Measurements from ENCODE around the gene KIF13A.
"Not testable (repeated sequence)": the region's sequence is repeated elsewhere in the genome, so short reads cannot be mapped to it uniquely, and the experiment has no call there.

Gene KIF13A

GRCh38 chr6:17998442-17998841, 11.0 kb upstream of the KIF13A start:
- DNase-seq (ENCODE audit: low read depth, low spot score), result no peak

- DNase-seq (ENCODE audit: low read depth, low spot score), result no peak
These were observed 10.6 kb upstream of the KIF13A start for GRCh38 chr6:17998003-17998402.

DNA sequence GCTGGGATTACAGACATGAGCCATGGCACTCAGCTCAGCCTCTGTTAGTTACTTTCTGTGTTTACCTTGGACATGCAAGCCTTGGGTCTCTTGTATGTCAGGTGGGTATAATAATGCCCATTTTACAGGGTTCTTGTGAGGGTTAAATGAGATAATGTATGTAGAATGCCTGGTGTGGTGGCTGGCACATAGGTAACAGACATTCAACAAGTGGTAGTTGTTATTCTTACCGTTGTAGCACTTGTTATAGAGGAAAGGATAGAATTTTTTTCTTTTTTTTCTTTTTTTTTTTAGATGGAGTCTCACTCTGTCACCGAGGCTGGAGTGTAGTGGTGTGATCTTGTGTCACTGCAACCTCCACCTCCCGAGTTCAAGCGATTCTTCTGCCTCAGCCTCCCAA, 8.0 kb upstream of the KIF13A start:
- DNase-seq (ENCODE audit: low read depth, low spot score), result no peak

GRCh38 chr6:17994019-17994418, 6.6 kb upstream of the KIF13A start:
- no peak for DNase-seq (ENCODE audit: low read depth, low spot score)

DNA sequence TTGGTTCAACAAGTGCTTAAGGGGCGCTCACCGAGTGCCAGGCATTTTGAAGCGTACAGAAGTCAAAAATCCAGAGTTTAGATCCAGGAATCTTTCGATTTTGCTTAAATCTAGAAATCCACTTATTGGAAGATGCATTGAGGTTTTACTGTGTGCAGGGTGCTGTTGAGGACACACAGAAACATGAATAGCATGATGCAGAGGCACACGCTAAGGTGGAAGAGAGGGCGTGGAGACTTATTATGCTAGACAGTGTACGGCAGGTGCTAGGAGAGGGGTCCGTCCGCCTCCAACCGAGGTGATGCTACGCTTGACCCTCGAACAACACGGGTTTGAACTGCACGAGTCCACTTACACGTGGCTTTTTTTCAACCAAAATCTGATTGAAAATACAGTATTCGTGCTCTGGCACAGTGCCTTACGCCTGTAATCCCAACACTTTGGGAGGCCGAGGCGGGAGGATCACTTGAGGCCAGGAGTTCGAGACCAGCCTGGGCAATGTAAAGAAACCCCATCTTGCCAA, 1.0 kb upstream of the KIF13A start:
- DNase-seq (ENCODE audit: low read depth, low spot score), result no peak

- DNase-seq (ENCODE audit: low read depth, low spot score), result no peak
These were observed 424 bp upstream of the KIF13A start for GRCh38 chr6:17987697-17988421.

- DNase-seq (ENCODE audit: low read depth, low spot score), result no peak
These were observed 584 bp downstream of the KIF13A start for GRCh38 chr6:17986656-17987446.

DNA sequence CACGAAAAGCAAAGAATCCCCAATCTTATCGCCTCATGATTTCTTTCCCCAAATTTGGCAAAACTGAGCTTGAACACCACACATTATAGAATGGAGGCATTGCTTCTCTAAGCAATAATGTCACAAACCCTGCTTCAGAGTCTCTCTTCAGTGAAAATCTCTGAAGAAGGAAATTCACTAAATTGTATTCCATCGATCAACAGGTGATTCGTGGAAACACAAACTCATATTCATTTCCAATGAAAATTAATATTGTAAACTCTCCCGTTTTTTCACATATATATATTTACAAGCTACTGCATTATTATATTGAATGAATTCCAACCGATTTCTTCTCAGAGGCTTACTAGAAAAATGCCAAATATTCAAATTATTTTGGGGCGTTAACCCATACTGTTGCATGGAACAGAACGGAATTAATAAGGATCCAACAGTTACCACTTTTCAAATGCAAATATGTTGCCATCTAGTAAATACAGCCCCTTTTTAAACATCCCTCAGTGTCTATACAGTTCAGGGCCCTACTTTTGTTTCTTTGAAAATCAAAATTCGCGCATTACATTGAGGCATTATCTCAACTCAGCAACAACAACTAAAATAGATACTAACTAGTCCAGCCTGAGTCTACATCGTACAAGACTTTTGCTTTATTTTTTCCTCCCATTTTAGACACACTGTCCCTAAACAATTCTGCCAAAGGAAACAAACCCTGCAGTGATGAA, 1.3 kb downstream of the KIF13A start:
- no peak for DNase-seq (ENCODE audit: low read depth, low spot score)

DNA sequence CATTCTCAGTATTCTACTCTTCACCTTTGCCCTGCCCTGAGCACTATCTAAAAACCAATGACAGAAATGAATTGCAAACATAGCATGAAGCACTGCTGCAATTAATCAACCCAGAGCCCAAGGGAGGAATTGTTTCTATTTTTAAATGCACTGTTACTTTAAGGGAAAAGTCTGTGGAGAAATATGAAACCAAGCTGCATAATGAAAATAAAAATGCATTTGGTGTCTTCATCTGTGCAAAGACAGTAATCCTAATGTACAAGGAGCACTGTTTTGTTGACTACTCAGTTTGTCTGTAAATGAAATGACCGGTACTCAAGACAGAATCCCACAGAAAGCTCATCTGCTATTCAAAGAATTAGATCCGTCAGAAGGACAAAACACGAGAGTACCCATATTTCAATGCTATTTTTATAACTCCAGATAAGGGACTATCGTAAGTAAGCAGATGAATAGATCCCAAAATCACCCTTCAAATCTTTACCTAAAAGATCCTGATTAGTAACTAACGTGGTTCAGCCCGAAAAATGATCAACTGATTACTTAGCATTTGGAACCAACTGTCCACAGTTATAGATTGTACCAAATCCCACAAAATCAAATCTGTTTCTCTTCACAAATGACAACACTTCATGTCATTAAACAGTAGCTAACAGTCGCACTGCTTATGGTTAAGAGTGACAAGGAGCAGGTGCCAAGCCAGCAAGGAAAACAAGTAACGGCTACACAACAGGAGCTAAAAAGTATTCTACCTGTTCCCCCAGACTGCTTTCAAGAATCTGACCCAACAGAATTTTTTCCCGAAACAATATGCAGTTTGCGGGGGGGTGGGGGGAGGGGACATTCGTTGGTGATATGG, 2.4 kb downstream of the KIF13A start:
- DNase-seq (ENCODE audit: low read depth, low spot score), result no peak

- no peak for DNase-seq (ENCODE audit: low read depth, low spot score)
These were observed 3.0 kb downstream of the KIF13A start for GRCh38 chr6:17984399-17984798.

- DNase-seq (ENCODE audit: low read depth, low spot score), result no peak
These were observed 3.7 kb downstream of the KIF13A start for GRCh38 chr6:17983730-17984129.

DNA sequence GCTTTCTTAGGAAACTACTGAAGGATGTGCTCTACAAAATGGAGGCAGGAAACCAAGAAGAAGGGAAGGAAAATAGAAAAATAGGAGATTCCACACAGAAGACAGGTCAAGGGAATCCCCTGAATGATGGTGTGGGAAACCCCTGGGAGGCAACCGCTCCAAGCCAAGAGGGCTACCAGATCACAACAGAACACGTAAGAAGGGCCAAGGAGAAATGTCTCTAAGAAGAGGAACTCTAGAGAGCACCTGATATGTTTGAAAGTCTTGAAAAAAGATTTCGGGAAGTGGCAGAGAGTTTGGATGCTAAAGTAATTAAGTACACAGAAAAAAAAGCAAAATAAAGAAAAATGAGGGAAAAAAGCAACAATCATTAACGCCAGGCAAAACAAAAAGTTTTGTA, 7.1 kb downstream of the KIF13A start:
- no peak for DNase-seq (ENCODE audit: low read depth, low spot score)

DNA sequence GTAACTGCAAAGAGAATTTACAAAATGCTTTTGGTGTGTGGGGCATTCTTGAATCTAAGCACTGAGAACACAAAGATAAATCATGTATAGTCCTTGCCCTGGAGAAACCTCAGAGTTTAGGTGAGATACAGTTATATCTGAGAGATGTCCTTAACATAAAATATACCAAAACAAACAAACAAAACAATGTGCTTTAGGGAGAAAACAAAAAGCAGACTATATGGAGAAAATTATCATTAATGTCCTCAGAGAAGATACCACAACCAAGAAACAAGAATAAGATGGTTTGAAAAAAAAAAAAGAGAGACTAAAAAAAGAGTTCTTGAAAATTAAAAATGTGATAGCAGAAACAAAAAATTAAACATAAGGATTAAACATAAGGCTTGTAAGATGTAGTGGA, 8.0 kb downstream of the KIF13A start:
- DNase-seq (ENCODE audit: low read depth, low spot score), result no peak

GRCh38 chr6:17976258-17976657, 11.2 kb downstream of the KIF13A start:
- not testable (repeated sequence) for DNase-seq (ENCODE audit: low read depth, low spot score)

GRCh38 chr6:17974570-17975368, 12.7 kb downstream of the KIF13A start:
- DNase-seq (ENCODE audit: low read depth, low spot score), result no peak

DNA sequence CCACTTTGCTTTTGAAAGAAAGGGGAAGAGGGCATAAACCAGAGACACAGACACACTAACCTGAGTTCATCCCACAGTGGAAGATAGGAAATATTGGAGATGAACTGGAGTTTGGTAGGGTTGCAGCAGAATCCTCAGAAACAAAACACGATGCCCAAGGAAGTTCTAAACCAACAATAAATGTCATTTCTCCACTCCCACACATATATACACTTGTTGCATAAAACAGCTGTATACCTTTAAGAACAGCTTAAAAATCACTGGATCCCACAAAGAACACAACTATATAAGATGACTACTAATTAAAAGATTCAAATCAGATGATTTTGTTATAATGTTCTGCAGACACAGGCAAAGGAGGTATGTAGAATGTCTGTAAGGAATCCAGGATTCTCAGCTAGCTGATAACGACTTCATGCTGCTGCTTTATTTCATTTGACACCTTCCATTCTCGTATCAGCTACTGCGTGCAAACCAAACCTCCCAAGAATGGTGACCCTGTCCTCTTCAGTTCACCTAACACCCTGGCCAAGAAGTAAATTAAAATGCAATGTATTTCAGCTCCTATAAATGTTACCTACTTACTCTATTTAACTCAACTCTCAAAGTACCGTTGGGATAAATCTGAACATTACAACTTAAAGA, 14.3 kb downstream of the KIF13A start:
- no peak for DNase-seq (ENCODE audit: low read depth, low spot score)

- DNase-seq (ENCODE audit: low read depth, low spot score), result no peak
These were observed 15.1 kb downstream of the KIF13A start for GRCh38 chr6:17972074-17972952.

GRCh38 chr6:17971128-17972073, 16.0 kb downstream of the KIF13A start:
- no peak for DNase-seq (ENCODE audit: low read depth, low spot score)

Measured in iPS DF 19.7 (cell line).